ENCODE results near the gene PRKAG2.

The PRKAG2 gene

GRCh38 chr7:151550656-151551286 is 326.1 kb downstream of the PRKAG2 start:
- TF ChIP-seq CTCF (IDR thresholded peaks at IDR 0.05): no peak

GRCh38 chr7:151549644-151550043 is 327.3 kb downstream of the PRKAG2 start:
- TF ChIP-seq CTCF (IDR thresholded peaks at IDR 0.05): no peak

GRCh38 chr7:151549083-151549482 is 327.8 kb downstream of the PRKAG2 start:
- TF ChIP-seq CTCF (IDR thresholded peaks at IDR 0.05): no peak

GRCh38 chr7:151544183-151544582 is 332.7 kb downstream of the PRKAG2 start:
- no peak for TF ChIP-seq CTCF (IDR thresholded peaks at IDR 0.05)

- TF ChIP-seq CTCF (IDR thresholded peaks at IDR 0.05): no peak
Observed at GRCh38 chr7:151542606-151543130, 334.2 kb downstream of the PRKAG2 start.

GRCh38 chr7:151541709-151542499 is 335.0 kb downstream of the PRKAG2 start:
- no peak for TF ChIP-seq CTCF (IDR thresholded peaks at IDR 0.05)

GRCh38 chr7:151540146-151540545 is 336.8 kb downstream of the PRKAG2 start:
- TF ChIP-seq CTCF (IDR thresholded peaks at IDR 0.05): no peak

Measured in LNCAP (cell line).